GM12878 (cell line): ENCODE data around the gene MAP7.

Experiments used
- ATF2 ChIP-seq: IDR thresholded peaks from 2 replicates; pipeline ENCODE4 v1.6.1; 2012; ENCODE audit warnings: low read length, inconsistent platforms
- BCL3 ChIP-seq: IDR thresholded peaks from 2 replicates; pipeline ENCODE4 v1.6.1; 2011; ENCODE audit warnings: borderline replicate concordance, low read depth, mild to moderate bottlenecking, moderate library complexity, low read length; ENCODE audit not compliant: insufficient read depth, poor library complexity, severe bottlenecking
- CTCF ChIP-seq, 3 experiments: IDR thresholded peaks in 2 of 3; conservative IDR thresholded peaks in 1 of 3; 2 replicates each; pipeline ENCODE4 v1.5.1; 2011; ENCODE audit warnings: low read depth in 3 of 3, low read length in 3 of 3, mild to moderate bottlenecking in 3 of 3, control low read depth in 2 of 3, moderate library complexity in 2 of 3, inconsistent platforms in 1 of 3, mixed read lengths in 1 of 3; ENCODE audit not compliant: control insufficient read depth in 2 of 3, insufficient read depth in 1 of 3; ENCODE audit errors: extremely low read depth in 1 of 3
- EZH2 ChIP-seq: IDR thresholded peaks from 2 replicates; pipeline ENCODE4 v1.6.1; 2012; ENCODE audit warnings: low read depth, mild to moderate bottlenecking, control low read depth, inconsistent platforms, low read length, borderline replicate concordance; ENCODE audit not compliant: control insufficient read depth
- HCFC1 ChIP-seq: fragments of 150-350 bp; IDR thresholded peaks from 2 replicates; pipeline ENCODE4 v1.6.1; 2014; ENCODE audit warnings: low read length
- MYC ChIP-seq: IDR thresholded peaks from 2 replicates; pipeline ENCODE4 v1.6.1; 2011; ENCODE audit warnings: mild to moderate bottlenecking, low read length, moderate library complexity, inconsistent platforms; ENCODE audit not compliant: insufficient read depth, insufficient replicate concordance, insufficient read length, severe bottlenecking
- NFIC ChIP-seq: IDR thresholded peaks from 2 replicates; pipeline ENCODE4 v1.6.1; 2012; ENCODE audit warnings: low read depth, mild to moderate bottlenecking, inconsistent platforms, low read length, moderate library complexity
- RAD21 ChIP-seq: IDR thresholded peaks from 2 replicates; pipeline ENCODE4 v1.6.1; 2011; ENCODE audit warnings: mild to moderate bottlenecking, low read depth, low read length, moderate library complexity; ENCODE audit not compliant: insufficient read depth
- SP1 ChIP-seq: IDR thresholded peaks from one replicate; pipeline ENCODE4 v1.6.1; 2011; ENCODE audit warnings: low read depth, low read length
- ZNF24 ChIP-seq: fragments of 450-650 bp; IDR thresholded peaks from 2 replicates; pipeline ENCODE4 v1.6.1; 2017; ENCODE audit warnings: antibody characterized with exemption, mild to moderate bottlenecking

- TF ChIP-seq HCFC1 (no peak), CTCF (IDR thresholded peaks at IDR 0.05 in 2 of 3, conservative IDR thresholded peaks at IDR 0.05 in 1 of 3; ENCODE audit: control insufficient read depth in 2 of 3, extremely low read depth in 1 of 3, insufficient read depth in 1 of 3, low read depth in 3 of 3, low read length in 3 of 3) (no peak), SP1 (no peak), MYC (no peak), RAD21 (no peak), EZH2 (no peak), ATF2 (no peak), NFIC (no peak), BCL3 (no peak), ZNF24 (no peak)
These were observed 144.7 kb downstream of the MAP7 start for GRCh38 chr6:136405420-136406029.
